Measurements from ENCODE around the gene DCAF17. TPM values are rescaled to one million over a fixed set of nuclear protein-coding genes. Genes with fewer than 3 reads are reported as not detected.

DCAF17 gene
- total and polyA plus RNA-seq, 9 donors = 6.7 to 20.2 (median 17.0) TPM

GRCh38 chr2:171406044-171406443 is 28.0 kb upstream of the DCAF17 start:
- intact Hi-C loops (cut with DNase I) = no loop called here
- Histone ChIP-seq H3K27ac (no peak overlapping the region), H3K27me3 (no peaks in the 10 kb centered on the region), H3K9me3 (no peaks in the 10 kb centered on the region), H3K4me1 (ENCODE audit: insufficient read depth) (no peaks in the 10 kb centered on the region), H3K4me3 (no peak overlapping the region), H3K36me3 (no peaks in the 10 kb centered on the region)
- DNase-seq = no peak
- 90 to 95% (median 91%) methylated on average over 1 of the region's 1 CpG for WGBS, 3 donors
- no peak for TF ChIP-seq CTCF (IDR thresholded peaks at IDR 0.05)
- no peak for TF ChIP-seq POLR2A (IDR thresholded peaks at IDR 0.05)
- TF ChIP-seq EP300 (IDR thresholded peaks at IDR 0.05) = no peak

- Histone ChIP-seq H3K4me1 (ENCODE audit: insufficient read depth) (no peaks in the 10 kb centered on the region), H3K27me3 (no peaks in the 10 kb centered on the region), H3K36me3 (no peaks in the 10 kb centered on the region), H3K27ac (no peak overlapping the region), H3K9me3 (no peaks in the 10 kb centered on the region), H3K4me3 (no peak overlapping the region)
- intact Hi-C loops (cut with DNase I) = no loop called here
- no peak for DNase-seq
- TF ChIP-seq EP300 (IDR thresholded peaks at IDR 0.05) (no peak), CTCF (IDR thresholded peaks at IDR 0.05) (no peak), POLR2A (IDR thresholded peaks at IDR 0.05) (no peak)
- 90 to 94% (median 93%) methylated on average over 4 of the region's 4 CpGs for WGBS, 3 donors
Observed at GRCh38 chr2:171407030-171407675, 26.9 kb upstream of the DCAF17 start.

GRCh38 chr2:171407676-171408044 is 26.4 kb upstream of the DCAF17 start:
- no peaks in the 10 kb centered on the region for H3K27me3 ChIP-seq
- no peaks in the 10 kb centered on the region for H3K9me3 ChIP-seq
- intact Hi-C loops (cut with DNase I) = no loop called here
- H3K27ac ChIP-seq = no peak overlapping the region
- H3K4me1 ChIP-seq (ENCODE audit: insufficient read depth) = no peaks in the 10 kb centered on the region
- WGBS, 3 donors = 97 to 100% (median 99%) methylated on average over 1 of the region's 1 CpG
- DNase-seq = no peak
- TF ChIP-seq POLR2A (IDR thresholded peaks at IDR 0.05) (no peak), CTCF (IDR thresholded peaks at IDR 0.05) (no peak), EP300 (IDR thresholded peaks at IDR 0.05) (no peak)
- H3K36me3 ChIP-seq = no peaks in the 10 kb centered on the region
- no peak overlapping the region for H3K4me3 ChIP-seq

GRCh38 chr2:171409436-171409971 is 24.5 kb upstream of the DCAF17 start:
- Histone ChIP-seq H3K4me1 (ENCODE audit: insufficient read depth) (no peaks in the 10 kb centered on the region), H3K4me3 (no peak overlapping the region), H3K36me3 (no peaks in the 10 kb centered on the region), H3K27ac (no peak overlapping the region), H3K27me3 (no peaks in the 10 kb centered on the region), H3K9me3 (no peaks in the 10 kb centered on the region)
- 72 to 78% (median 78%) methylated on average over 8 of the region's 8 CpGs for WGBS, 3 donors
- DNase-seq = no peak
- intact Hi-C loops (cut with DNase I) = no loop called here
- TF ChIP-seq POLR2A (IDR thresholded peaks at IDR 0.05) = no peak
- no peak for TF ChIP-seq EP300 (IDR thresholded peaks at IDR 0.05)
- no peak for TF ChIP-seq CTCF (IDR thresholded peaks at IDR 0.05)

Measured in ovary (tissue), 9 donors.